ENCODE data around the gene TXNDC5. TPM values are rescaled to one million over a fixed set of nuclear protein-coding genes. Genes with fewer than 3 reads are reported as not detected.

Gene TXNDC5
- total RNA-seq, 1 donor from 2014 or later = 193 TPM

DNA sequence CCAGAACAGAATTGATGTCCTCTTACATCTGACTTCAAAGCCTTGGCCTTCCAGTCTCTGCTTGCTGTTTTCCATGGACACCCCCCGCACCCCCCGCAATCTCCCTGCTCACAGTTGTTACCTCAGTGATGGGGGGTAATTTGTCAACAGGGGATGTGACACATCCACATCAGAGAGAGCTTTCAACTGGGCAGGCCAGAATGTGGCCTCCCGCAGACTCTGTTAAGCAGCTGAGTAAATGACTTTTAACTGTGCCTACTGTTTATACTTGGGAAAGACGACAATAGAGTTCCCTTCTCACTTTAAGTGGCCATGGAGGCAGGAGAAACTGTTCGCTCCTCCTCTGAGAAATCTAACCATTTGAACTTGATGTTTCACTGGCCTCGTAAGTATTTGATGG, 51.0 kb downstream of the TXNDC5 start:
- peaks cover 1% of the 10 kb centered on the region for H3K9me3 Mint-ChIP-seq (ENCODE audit: unreplicated experiment)
- Histone ChIP-seq H3K4me3 (ENCODE audit: insufficient read depth, low read depth, low read length) (no peak overlapping the region), H3K36me3 (ENCODE audit: insufficient read depth, low read length) (no peaks in the 10 kb centered on the region), H4K20me1 (ENCODE audit: insufficient read depth, low read length) (no peaks in the 10 kb centered on the region), H3K4me2 (ENCODE audit: low read length) (no peak overlapping the region), H2AFZ (ENCODE audit: low read depth, low read length) (no peak overlapping the region), H3K9me3 (ENCODE audit: insufficient read depth, low read depth, low read length) (no peaks in the 10 kb centered on the region), H3K79me2 (ENCODE audit: insufficient read depth, low read length) (no peaks in the 10 kb centered on the region), H3K27me3 (ENCODE audit: insufficient read depth, low read length) (no peaks in the 10 kb centered on the region), H3K4me1 (ENCODE audit: insufficient read depth, low read length) (no peaks in the 10 kb centered on the region), H3K27ac (ENCODE audit: low read depth, low read length) (no peak overlapping the region), H3K9ac (ENCODE audit: low read length) (no peak overlapping the region)
- H3K36me3 Mint-ChIP-seq (ENCODE audit: low read depth, unreplicated experiment) = peaks cover 4% of the 10 kb centered on the region
- FAIRE-seq = no peak
- H3K27ac Mint-ChIP-seq (ENCODE audit: unreplicated experiment) = no peak overlapping the region
- TF ChIP-seq EZH2 (IDR thresholded peaks at IDR 0.05; ENCODE audit: insufficient read depth, low read length) = no peak
- TF ChIP-seq, protein P1, sequence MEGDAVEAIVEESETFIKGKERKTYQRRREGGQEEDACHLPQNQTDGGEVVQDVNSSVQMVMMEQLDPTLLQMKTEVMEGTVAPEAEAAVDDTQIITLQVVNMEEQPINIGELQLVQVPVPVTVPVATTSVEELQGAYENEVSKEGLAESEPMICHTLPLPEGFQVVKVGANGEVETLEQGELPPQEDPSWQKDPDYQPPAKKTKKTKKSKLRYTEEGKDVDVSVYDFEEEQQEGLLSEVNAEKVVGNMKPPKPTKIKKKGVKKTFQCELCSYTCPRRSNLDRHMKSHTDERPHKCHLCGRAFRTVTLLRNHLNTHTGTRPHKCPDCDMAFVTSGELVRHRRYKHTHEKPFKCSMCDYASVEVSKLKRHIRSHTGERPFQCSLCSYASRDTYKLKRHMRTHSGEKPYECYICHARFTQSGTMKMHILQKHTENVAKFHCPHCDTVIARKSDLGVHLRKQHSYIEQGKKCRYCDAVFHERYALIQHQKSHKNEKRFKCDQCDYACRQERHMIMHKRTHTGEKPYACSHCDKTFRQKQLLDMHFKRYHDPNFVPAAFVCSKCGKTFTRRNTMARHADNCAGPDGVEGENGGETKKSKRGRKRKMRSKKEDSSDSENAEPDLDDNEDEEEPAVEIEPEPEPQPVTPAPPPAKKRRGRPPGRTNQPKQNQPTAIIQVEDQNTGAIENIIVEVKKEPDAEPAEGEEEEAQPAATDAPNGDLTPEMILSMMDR (IDR thresholded peaks at IDR 0.05; ENCODE audit: insufficient read depth, low read depth, low read length) = no peak
- H3K4me3 Mint-ChIP-seq (ENCODE audit: unreplicated experiment) = no peak overlapping the region
- H3K4me1 Mint-ChIP-seq (ENCODE audit: low read depth, unreplicated experiment) = no peaks in the 10 kb centered on the region
- H3K27me3 Mint-ChIP-seq (ENCODE audit: low read depth, unreplicated experiment) = no peaks in the 10 kb centered on the region
- DNase-seq (ENCODE audit: low read depth) = no peak

DNA sequence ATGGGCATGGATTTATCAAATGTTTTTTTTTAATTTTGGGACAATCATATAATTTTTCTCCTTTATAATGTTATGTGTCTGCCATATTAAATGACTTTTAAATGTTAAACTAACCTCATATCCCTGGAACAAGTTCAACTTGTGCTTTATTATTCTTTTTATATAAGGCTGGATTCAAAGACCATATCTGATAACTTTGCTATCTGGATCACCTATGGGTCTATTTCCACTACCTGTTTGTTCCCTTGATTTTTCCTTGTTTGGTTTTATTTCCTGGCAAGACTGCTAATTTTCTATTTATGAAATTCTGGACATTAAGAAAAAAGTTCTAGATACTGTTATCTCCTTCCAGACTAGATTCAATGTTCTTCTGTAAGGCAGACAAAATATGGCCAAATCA, 58.8 kb downstream of the TXNDC5 start:
- Mint-ChIP-seq H3K27ac (ENCODE audit: unreplicated experiment) (no peak overlapping the region), H3K4me1 (ENCODE audit: low read depth, unreplicated experiment) (peaks cover 18% of the 10 kb centered on the region), H3K27me3 (ENCODE audit: low read depth, unreplicated experiment) (no peaks in the 10 kb centered on the region), H3K36me3 (ENCODE audit: low read depth, unreplicated experiment) (peaks cover 2% of the 10 kb centered on the region), H3K9me3 (ENCODE audit: unreplicated experiment) (peaks cover 19% of the 10 kb centered on the region), H3K4me3 (ENCODE audit: unreplicated experiment) (no peak overlapping the region)
- Histone ChIP-seq H3K9ac (ENCODE audit: low read length) (no peak overlapping the region), H4K20me1 (ENCODE audit: insufficient read depth, low read length) (no peaks in the 10 kb centered on the region), H2AFZ (ENCODE audit: low read depth, low read length) (no peak overlapping the region), H3K4me3 (ENCODE audit: insufficient read depth, low read depth, low read length) (no peak overlapping the region), H3K36me3 (ENCODE audit: insufficient read depth, low read length) (no peaks in the 10 kb centered on the region), H3K27me3 (ENCODE audit: insufficient read depth, low read length) (no peaks in the 10 kb centered on the region), H3K9me3 (ENCODE audit: insufficient read depth, low read depth, low read length) (no peaks in the 10 kb centered on the region), H3K4me2 (ENCODE audit: low read length) (no peak overlapping the region), H3K4me1 (ENCODE audit: insufficient read depth, low read length) (no peaks in the 10 kb centered on the region), H3K27ac (ENCODE audit: low read depth, low read length) (no peak overlapping the region), H3K79me2 (ENCODE audit: insufficient read depth, low read length) (no peaks in the 10 kb centered on the region)
- no peak for DNase-seq (ENCODE audit: low read depth)
- TF ChIP-seq EZH2 (IDR thresholded peaks at IDR 0.05; ENCODE audit: insufficient read depth, low read length) = no peak
- TF ChIP-seq, protein P1 (IDR thresholded peaks at IDR 0.05; ENCODE audit: insufficient read depth, low read depth, low read length) = no peak
- no peak for FAIRE-seq

DNA sequence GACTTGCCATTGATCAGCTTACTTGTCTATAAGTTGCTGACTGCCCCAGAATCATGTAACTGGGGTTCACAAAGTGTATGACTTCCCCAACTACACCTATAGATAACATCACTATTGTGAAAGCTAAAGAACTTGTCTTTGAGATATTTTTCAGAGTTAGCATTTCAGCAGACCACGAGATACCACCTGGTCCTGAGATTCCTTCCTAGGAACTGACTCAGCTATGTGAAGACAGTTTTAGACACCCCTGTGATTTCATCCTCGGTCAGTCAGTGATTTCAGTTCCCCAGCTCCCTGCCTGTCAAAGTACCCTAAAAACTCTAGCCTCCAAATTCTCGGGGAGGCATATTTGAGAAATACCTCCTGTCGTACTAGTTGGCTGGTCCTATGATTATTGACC, 62.4 kb downstream of the TXNDC5 start:
- Histone ChIP-seq H3K36me3 (ENCODE audit: insufficient read depth, low read length) (no peaks in the 10 kb centered on the region), H3K4me1 (ENCODE audit: insufficient read depth, low read length) (no peaks in the 10 kb centered on the region), H2AFZ (ENCODE audit: low read depth, low read length) (no peak overlapping the region), H3K4me2 (ENCODE audit: low read length) (no peak overlapping the region), H3K27me3 (ENCODE audit: insufficient read depth, low read length) (no peaks in the 10 kb centered on the region), H4K20me1 (ENCODE audit: insufficient read depth, low read length) (no peaks in the 10 kb centered on the region), H3K79me2 (ENCODE audit: insufficient read depth, low read length) (no peaks in the 10 kb centered on the region), H3K4me3 (ENCODE audit: insufficient read depth, low read depth, low read length) (no peak overlapping the region), H3K9me3 (ENCODE audit: insufficient read depth, low read depth, low read length) (no peaks in the 10 kb centered on the region), H3K27ac (ENCODE audit: low read depth, low read length) (no peak overlapping the region), H3K9ac (ENCODE audit: low read length) (no peak overlapping the region)
- Mint-ChIP-seq H3K9me3 (ENCODE audit: unreplicated experiment) (peaks cover 19% of the 10 kb centered on the region), H3K4me3 (ENCODE audit: unreplicated experiment) (no peak overlapping the region), H3K27me3 (ENCODE audit: low read depth, unreplicated experiment) (no peaks in the 10 kb centered on the region), H3K4me1 (ENCODE audit: low read depth, unreplicated experiment) (peaks cover 19% of the 10 kb centered on the region), H3K36me3 (ENCODE audit: low read depth, unreplicated experiment) (peaks cover 2% of the 10 kb centered on the region), H3K27ac (ENCODE audit: unreplicated experiment) (no peak overlapping the region)
- DNase-seq (ENCODE audit: low read depth) (no peak), FAIRE-seq (no peak)
- TF ChIP-seq, protein P1 (IDR thresholded peaks at IDR 0.05; ENCODE audit: insufficient read depth, low read depth, low read length) = no peak
- no peak for TF ChIP-seq EZH2 (IDR thresholded peaks at IDR 0.05; ENCODE audit: insufficient read depth, low read length)
